ENCODE measurements around the gene SRSF8. TPM values are rescaled to one million over a fixed set of nuclear protein-coding genes. Genes with fewer than 3 reads are reported as not detected.

Gene SRSF8
- total RNA-seq, 1 experiment from 2014 or later = 40.6 TPM

DNA sequence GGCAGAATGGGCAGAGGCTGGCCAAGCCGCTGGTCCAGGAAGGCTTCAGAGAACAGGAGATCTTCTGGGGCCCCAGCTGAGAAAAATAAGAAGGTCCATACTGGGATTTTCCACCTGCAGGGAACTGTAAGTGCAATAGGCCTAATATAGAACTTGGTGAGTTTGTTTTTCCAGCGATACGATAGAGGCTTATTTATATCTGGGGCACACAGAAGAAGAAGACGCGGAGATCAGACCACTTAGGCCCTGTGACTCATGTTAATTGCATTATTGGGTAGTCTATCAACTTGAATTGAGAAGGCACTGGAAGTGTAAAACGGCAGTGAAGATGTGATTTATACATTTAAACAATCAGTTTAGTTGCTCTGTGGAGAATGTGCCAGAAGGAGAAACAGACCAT, 7.7 kb upstream of the SRSF8 start:
- TF ChIP-seq TCF7L2 (IDR thresholded peaks at IDR 0.05; ENCODE audit: low read depth, low read length) = no peak
- TF ChIP-seq, protein P1, sequence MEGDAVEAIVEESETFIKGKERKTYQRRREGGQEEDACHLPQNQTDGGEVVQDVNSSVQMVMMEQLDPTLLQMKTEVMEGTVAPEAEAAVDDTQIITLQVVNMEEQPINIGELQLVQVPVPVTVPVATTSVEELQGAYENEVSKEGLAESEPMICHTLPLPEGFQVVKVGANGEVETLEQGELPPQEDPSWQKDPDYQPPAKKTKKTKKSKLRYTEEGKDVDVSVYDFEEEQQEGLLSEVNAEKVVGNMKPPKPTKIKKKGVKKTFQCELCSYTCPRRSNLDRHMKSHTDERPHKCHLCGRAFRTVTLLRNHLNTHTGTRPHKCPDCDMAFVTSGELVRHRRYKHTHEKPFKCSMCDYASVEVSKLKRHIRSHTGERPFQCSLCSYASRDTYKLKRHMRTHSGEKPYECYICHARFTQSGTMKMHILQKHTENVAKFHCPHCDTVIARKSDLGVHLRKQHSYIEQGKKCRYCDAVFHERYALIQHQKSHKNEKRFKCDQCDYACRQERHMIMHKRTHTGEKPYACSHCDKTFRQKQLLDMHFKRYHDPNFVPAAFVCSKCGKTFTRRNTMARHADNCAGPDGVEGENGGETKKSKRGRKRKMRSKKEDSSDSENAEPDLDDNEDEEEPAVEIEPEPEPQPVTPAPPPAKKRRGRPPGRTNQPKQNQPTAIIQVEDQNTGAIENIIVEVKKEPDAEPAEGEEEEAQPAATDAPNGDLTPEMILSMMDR (IDR thresholded peaks at IDR 0.05) = no peak
- no peak for TF ChIP-seq SIN3A (IDR thresholded peaks at IDR 0.05; ENCODE audit: borderline replicate concordance, insufficient read depth, low read depth, low read length)
- TF ChIP-seq, protein P2, sequence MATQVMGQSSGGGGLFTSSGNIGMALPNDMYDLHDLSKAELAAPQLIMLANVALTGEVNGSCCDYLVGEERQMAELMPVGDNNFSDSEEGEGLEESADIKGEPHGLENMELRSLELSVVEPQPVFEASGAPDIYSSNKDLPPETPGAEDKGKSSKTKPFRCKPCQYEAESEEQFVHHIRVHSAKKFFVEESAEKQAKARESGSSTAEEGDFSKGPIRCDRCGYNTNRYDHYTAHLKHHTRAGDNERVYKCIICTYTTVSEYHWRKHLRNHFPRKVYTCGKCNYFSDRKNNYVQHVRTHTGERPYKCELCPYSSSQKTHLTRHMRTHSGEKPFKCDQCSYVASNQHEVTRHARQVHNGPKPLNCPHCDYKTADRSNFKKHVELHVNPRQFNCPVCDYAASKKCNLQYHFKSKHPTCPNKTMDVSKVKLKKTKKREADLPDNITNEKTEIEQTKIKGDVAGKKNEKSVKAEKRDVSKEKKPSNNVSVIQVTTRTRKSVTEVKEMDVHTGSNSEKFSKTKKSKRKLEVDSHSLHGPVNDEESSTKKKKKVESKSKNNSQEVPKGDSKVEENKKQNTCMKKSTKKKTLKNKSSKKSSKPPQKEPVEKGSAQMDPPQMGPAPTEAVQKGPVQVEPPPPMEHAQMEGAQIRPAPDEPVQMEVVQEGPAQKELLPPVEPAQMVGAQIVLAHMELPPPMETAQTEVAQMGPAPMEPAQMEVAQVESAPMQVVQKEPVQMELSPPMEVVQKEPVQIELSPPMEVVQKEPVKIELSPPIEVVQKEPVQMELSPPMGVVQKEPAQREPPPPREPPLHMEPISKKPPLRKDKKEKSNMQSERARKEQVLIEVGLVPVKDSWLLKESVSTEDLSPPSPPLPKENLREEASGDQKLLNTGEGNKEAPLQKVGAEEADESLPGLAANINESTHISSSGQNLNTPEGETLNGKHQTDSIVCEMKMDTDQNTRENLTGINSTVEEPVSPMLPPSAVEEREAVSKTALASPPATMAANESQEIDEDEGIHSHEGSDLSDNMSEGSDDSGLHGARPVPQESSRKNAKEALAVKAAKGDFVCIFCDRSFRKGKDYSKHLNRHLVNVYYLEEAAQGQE (IDR thresholded peaks at IDR 0.05; ENCODE audit: insufficient read depth in 1 of 2, low read depth in 2 of 2, low read length in 1 of 2) = no peak
- no peak for TF ChIP-seq POLR2AphosphoS5 (IDR thresholded peaks at IDR 0.05; ENCODE audit: low read depth, low read length)
- POLR2A ChIA-PET = no interaction called here
- no TSS peak for BruUV-seq (replicated peaks)
- Histone ChIP-seq H3K36me3 (ENCODE audit: control insufficient read depth, insufficient read depth, low read length) (no peaks in the 10 kb centered on the region), H3K4me1 (ENCODE audit: control insufficient read depth, insufficient read depth, low read length) (no peaks in the 10 kb centered on the region), H3K4me3 (ENCODE audit: low read depth in 2 of 2, low read length in 2 of 2) (no peak overlapping the region), H3K9me3 (ENCODE audit: control insufficient read depth, insufficient read depth, low read depth, low read length) (no peaks in the 10 kb centered on the region), H3K27me3 (ENCODE audit: control insufficient read depth, insufficient read depth, low read length) (peaks cover 25% of the 10 kb centered on the region; the same call in 1 of the 2 replicates), H3K27ac (ENCODE audit: low read length) (no peak overlapping the region)
- DNase-seq (ENCODE audit: low read depth, low spot score) (no peak), ATAC-seq (no peak)
- in situ Hi-C loops (cut with HindIII; ENCODE audit: low pct_unique_long_range_greater_than_20kb, low sequenced_read_pairs) = no loop called here
- CTCF ChIA-PET = no interaction called here
- intact Hi-C loops (cut with micrococcal nuclease; ENCODE audit: unreplicated experiment) = no loop called here

DNA sequence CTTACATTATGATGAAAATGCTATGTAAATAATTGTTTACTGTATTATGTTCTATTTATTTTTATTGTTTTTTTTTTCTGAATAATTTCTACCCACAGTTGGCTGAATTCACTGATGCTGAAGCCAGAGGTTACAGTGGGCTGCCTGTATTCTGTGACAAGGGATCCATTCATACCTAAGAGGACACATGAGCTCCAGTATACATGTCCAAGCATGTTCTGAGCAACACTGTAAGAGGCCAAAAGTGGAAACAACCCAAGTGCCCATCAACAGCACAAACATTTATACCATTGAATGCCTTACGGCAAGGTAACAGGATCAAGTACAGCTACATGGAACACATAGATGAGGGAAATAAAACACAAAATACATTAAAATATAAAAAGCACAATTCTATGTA, 1.4 kb upstream of the SRSF8 start:
- no peak for TF ChIP-seq TCF7L2 (IDR thresholded peaks at IDR 0.05; ENCODE audit: low read depth, low read length)
- TF ChIP-seq SIN3A (IDR thresholded peaks at IDR 0.05; ENCODE audit: borderline replicate concordance, insufficient read depth, low read depth, low read length) = no peak
- Histone ChIP-seq H3K27ac (ENCODE audit: low read length) (no peak overlapping the region), H3K36me3 (ENCODE audit: control insufficient read depth, insufficient read depth, low read length) (peaks cover 2% of the 10 kb centered on the region; the same call in 1 of the 2 replicates), H3K4me3 (ENCODE audit: low read depth in 2 of 2, low read length in 2 of 2) (no peak overlapping the region), H3K27me3 (ENCODE audit: control insufficient read depth, insufficient read depth, low read length) (peaks cover 10% of the 10 kb centered on the region; the same call in 1 of the 2 replicates), H3K4me1 (ENCODE audit: control insufficient read depth, insufficient read depth, low read length) (peaks cover 8% of the 10 kb centered on the region; the same call in 1 of the 2 replicates), H3K9me3 (ENCODE audit: control insufficient read depth, insufficient read depth, low read depth, low read length) (no peaks in the 10 kb centered on the region)
- ChIA-PET CTCF (no interaction called here), POLR2A (interaction anchor here (0.5 kb wide), 1 partner anchor 784 kb away, joined by 3 read pairs; no protein-coding TSS in a partner anchor)
- in situ Hi-C loops (cut with HindIII; ENCODE audit: low pct_unique_long_range_greater_than_20kb, low sequenced_read_pairs) = no loop called here
- intact Hi-C loops (cut with micrococcal nuclease; ENCODE audit: unreplicated experiment) = loop anchor here (5.0 to 10.0 kb wide), 3 partner anchors 93 to 699 kb away; partner anchors contain the start of genes CWC15, KDM4D and SESN3
- BruUV-seq (replicated peaks) = no TSS peak
- DNase-seq (ENCODE audit: low read depth, low spot score) = no peak
- ATAC-seq = no peak
